ENCODE results near the gene STBD1. TPM values are rescaled to one million over a fixed set of nuclear protein-coding genes. Genes with fewer than 3 reads are reported as not detected.

The STBD1 gene
- total and polyA plus RNA-seq, 4 donors, result 10.3 to 42.5 (median 30.3) TPM

DNA sequence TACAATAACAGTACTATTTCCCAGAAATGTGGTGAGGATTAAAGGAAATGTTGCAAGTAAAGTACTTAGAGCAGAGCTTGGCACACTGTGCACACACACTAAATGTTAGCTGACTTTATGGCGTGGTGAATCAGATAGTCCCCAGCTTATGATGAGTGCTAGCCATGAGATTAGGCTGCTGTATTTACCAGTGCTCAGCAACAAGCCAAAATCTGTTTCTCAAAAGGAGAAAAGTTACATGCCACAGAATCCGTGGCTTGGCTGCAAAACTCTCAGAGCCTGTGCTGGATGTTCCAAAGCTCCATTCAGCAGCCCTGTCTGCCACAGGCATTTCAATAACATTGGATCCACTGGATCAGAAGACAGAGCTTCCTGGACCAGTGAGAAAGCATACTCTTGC lies 12.8 kb upstream of the STBD1 start:
- no peak for TF ChIP-seq TAF1 (conservative IDR thresholded peaks at IDR 0.05)
- TF ChIP-seq SP1 (IDR thresholded peaks at IDR 0.05), result no peak
- TF ChIP-seq JUND (IDR thresholded peaks at IDR 0.05), result no peak
- no peak for TF ChIP-seq GABPA (IDR thresholded peaks at IDR 0.05 in 1 of 2, conservative IDR thresholded peaks at IDR 0.05 in 1 of 2)
- TF ChIP-seq FOXA1 (IDR thresholded peaks at IDR 0.05), result no peak
- no peak for TF ChIP-seq HNF4A (conservative IDR thresholded peaks at IDR 0.05)
- no peak for TF ChIP-seq NR2F2 (IDR thresholded peaks at IDR 0.05)
- peaks cover 4 to 27% (median 8%) of the 10 kb centered on the region in 4 donors for H3K4me1 ChIP-seq (ENCODE audit: control insufficient read depth in 4 of 4, insufficient read depth in 4 of 4, low read length in 3 of 4)
- no peaks in the 10 kb centered on the region for H3K9me3 ChIP-seq (ENCODE audit: control insufficient read depth in 4 of 4, low read length in 3 of 4)
- peaks cover 0 to 3% (median 0%) of the 10 kb centered on the region in 4 donors for H3K36me3 ChIP-seq (ENCODE audit: control insufficient read depth in 4 of 4, insufficient read depth in 3 of 4, low read depth in 1 of 4, low read length in 3 of 4)
- no peak overlapping the region for H3K27ac ChIP-seq (ENCODE audit: low read depth in 1 of 2, low read length in 2 of 2)
- H3K4me3 ChIP-seq (ENCODE audit: low read depth in 1 of 3, low read length in 3 of 3), result no peak overlapping the region
- no peak overlapping the region for H3K9ac ChIP-seq (ENCODE audit: low read depth in 1 of 2, low read length in 2 of 2)
- 76% methylated on average over 2 of the region's 2 CpGs for WGBS
- DNase-seq (ENCODE audit: low spot score), result no peak
- no peaks in the 10 kb centered on the region for H3K27me3 ChIP-seq (ENCODE audit: control insufficient read depth in 4 of 4, insufficient read depth in 4 of 4, low read length in 3 of 4)

DNA sequence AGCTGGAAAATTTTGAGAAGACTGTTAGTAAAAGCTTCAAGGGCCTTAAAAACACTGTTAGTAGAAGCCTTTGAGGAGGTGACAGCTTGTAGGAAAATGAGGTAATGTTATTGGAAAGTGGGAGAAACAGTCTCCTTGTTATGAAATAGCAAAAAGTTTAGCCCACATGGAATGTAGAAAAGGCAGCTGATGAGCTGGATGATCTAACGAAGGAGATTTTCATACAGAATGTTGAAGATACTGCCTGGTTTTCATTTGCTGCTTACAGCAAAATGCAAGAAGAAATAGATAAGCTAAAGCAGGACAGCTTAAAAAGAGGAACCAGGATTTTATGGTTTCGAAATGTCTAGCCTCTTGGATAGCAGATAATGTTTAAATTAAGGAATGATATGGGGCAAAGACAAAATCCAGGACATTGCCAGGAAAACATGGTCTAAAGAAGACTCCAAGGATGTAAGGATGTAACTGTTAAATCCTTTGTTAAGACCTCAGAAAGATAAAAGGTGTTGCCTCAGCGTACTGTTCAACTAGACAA lies 10.2 kb upstream of the STBD1 start:
- 90% methylated on average over 3 of the region's 3 CpGs for WGBS
- H3K4me3 ChIP-seq (ENCODE audit: low read depth in 1 of 3, low read length in 3 of 3), result no peak overlapping the region
- no peak overlapping the region for H3K9ac ChIP-seq (ENCODE audit: low read depth in 1 of 2, low read length in 2 of 2)
- H3K27ac ChIP-seq (ENCODE audit: low read depth in 1 of 2, low read length in 2 of 2), result no peak overlapping the region
- no peak for TF ChIP-seq HNF4G (IDR thresholded peaks at IDR 0.05)
- no peak for TF ChIP-seq RXRA (IDR thresholded peaks at IDR 0.05)
- peaks cover 0 to 3% (median 0%) of the 10 kb centered on the region in 4 donors for H3K36me3 ChIP-seq (ENCODE audit: control insufficient read depth in 4 of 4, insufficient read depth in 3 of 4, low read depth in 1 of 4, low read length in 3 of 4)
- no peaks in the 10 kb centered on the region for H3K9me3 ChIP-seq (ENCODE audit: control insufficient read depth in 4 of 4, low read length in 3 of 4)
- H3K27me3 ChIP-seq (ENCODE audit: control insufficient read depth in 4 of 4, insufficient read depth in 4 of 4, low read length in 3 of 4), result no peaks in the 10 kb centered on the region
- H3K4me1 ChIP-seq (ENCODE audit: control insufficient read depth in 4 of 4, insufficient read depth in 4 of 4, low read length in 3 of 4), result peaks cover 4 to 19% (median 8%) of the 10 kb centered on the region in 4 donors
- DNase-seq (ENCODE audit: low spot score), result no peak

DNA sequence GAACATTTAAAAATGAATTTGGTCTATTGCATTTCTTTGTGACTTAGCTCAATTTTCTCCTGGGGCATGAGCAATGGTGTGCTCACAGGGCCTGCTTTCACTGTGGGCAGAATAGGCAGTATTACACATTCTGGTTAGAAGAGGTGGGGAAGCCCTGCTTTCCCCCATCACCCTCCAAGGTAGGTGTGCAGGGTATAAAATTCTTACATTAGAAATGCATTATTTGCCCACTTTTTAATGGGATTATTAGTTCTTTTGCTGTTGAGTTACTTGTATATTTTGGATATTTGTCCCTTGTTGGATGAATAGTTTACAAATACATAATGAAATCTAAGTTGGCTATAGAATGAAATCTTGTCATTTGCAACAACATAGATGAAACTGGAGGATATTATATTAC lies 8.3 kb upstream of the STBD1 start:
- H3K27ac ChIP-seq (ENCODE audit: low read depth in 1 of 2, low read length in 2 of 2), result no peak overlapping the region
- H3K27me3 ChIP-seq (ENCODE audit: control insufficient read depth in 4 of 4, insufficient read depth in 4 of 4, low read length in 3 of 4), result no peaks in the 10 kb centered on the region
- H3K4me1 ChIP-seq (ENCODE audit: control insufficient read depth in 4 of 4, insufficient read depth in 4 of 4, low read length in 3 of 4), result peaks cover 3 to 14% (median 8%) of the 10 kb centered on the region in 4 donors
- DNase-seq (ENCODE audit: low spot score), result no peak
- no peaks in the 10 kb centered on the region for H3K9me3 ChIP-seq (ENCODE audit: control insufficient read depth in 4 of 4, low read length in 3 of 4)
- H3K9ac ChIP-seq (ENCODE audit: low read depth in 1 of 2, low read length in 2 of 2), result no peak overlapping the region
- H3K36me3 ChIP-seq (ENCODE audit: control insufficient read depth in 4 of 4, insufficient read depth in 3 of 4, low read depth in 1 of 4, low read length in 3 of 4), result peaks cover 0 to 3% (median 0%) of the 10 kb centered on the region in 4 donors
- TF ChIP-seq FOXA2 (IDR thresholded peaks at IDR 0.05) (no peak), RXRA (IDR thresholded peaks at IDR 0.05) (no peak), TAF1 (conservative IDR thresholded peaks at IDR 0.05) (no peak), EGR1 (IDR thresholded peaks at IDR 0.05; ENCODE audit: low read depth in 2 of 2) (no peak), HNF4G (IDR thresholded peaks at IDR 0.05) (no peak), JUND (IDR thresholded peaks at IDR 0.05) (no peak)
- TF ChIP-seq, protein P1, sequence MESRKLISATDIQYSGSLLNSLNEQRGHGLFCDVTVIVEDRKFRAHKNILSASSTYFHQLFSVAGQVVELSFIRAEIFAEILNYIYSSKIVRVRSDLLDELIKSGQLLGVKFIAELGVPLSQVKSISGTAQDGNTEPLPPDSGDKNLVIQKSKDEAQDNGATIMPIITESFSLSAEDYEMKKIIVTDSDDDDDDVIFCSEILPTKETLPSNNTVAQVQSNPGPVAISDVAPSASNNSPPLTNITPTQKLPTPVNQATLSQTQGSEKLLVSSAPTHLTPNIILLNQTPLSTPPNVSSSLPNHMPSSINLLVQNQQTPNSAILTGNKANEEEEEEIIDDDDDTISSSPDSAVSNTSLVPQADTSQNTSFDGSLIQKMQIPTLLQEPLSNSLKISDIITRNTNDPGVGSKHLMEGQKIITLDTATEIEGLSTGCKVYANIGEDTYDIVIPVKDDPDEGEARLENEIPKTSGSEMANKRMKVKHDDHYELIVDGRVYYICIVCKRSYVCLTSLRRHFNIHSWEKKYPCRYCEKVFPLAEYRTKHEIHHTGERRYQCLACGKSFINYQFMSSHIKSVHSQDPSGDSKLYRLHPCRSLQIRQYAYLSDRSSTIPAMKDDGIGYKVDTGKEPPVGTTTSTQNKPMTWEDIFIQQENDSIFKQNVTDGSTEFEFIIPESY (IDR thresholded peaks at IDR 0.05), result no peak
- TF ChIP-seq, protein P2, sequence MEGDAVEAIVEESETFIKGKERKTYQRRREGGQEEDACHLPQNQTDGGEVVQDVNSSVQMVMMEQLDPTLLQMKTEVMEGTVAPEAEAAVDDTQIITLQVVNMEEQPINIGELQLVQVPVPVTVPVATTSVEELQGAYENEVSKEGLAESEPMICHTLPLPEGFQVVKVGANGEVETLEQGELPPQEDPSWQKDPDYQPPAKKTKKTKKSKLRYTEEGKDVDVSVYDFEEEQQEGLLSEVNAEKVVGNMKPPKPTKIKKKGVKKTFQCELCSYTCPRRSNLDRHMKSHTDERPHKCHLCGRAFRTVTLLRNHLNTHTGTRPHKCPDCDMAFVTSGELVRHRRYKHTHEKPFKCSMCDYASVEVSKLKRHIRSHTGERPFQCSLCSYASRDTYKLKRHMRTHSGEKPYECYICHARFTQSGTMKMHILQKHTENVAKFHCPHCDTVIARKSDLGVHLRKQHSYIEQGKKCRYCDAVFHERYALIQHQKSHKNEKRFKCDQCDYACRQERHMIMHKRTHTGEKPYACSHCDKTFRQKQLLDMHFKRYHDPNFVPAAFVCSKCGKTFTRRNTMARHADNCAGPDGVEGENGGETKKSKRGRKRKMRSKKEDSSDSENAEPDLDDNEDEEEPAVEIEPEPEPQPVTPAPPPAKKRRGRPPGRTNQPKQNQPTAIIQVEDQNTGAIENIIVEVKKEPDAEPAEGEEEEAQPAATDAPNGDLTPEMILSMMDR (IDR thresholded peaks at IDR 0.05; ENCODE audit: low read depth, low read length, missing input control), result no peak
- TF ChIP-seq, protein P3, sequence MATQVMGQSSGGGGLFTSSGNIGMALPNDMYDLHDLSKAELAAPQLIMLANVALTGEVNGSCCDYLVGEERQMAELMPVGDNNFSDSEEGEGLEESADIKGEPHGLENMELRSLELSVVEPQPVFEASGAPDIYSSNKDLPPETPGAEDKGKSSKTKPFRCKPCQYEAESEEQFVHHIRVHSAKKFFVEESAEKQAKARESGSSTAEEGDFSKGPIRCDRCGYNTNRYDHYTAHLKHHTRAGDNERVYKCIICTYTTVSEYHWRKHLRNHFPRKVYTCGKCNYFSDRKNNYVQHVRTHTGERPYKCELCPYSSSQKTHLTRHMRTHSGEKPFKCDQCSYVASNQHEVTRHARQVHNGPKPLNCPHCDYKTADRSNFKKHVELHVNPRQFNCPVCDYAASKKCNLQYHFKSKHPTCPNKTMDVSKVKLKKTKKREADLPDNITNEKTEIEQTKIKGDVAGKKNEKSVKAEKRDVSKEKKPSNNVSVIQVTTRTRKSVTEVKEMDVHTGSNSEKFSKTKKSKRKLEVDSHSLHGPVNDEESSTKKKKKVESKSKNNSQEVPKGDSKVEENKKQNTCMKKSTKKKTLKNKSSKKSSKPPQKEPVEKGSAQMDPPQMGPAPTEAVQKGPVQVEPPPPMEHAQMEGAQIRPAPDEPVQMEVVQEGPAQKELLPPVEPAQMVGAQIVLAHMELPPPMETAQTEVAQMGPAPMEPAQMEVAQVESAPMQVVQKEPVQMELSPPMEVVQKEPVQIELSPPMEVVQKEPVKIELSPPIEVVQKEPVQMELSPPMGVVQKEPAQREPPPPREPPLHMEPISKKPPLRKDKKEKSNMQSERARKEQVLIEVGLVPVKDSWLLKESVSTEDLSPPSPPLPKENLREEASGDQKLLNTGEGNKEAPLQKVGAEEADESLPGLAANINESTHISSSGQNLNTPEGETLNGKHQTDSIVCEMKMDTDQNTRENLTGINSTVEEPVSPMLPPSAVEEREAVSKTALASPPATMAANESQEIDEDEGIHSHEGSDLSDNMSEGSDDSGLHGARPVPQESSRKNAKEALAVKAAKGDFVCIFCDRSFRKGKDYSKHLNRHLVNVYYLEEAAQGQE (IDR thresholded peaks at IDR 0.05), result no peak
- TF ChIP-seq, protein P4, sequence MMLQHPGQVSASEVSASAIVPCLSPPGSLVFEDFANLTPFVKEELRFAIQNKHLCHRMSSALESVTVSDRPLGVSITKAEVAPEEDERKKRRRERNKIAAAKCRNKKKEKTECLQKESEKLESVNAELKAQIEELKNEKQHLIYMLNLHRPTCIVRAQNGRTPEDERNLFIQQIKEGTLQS (IDR thresholded peaks at IDR 0.05), result no peak
- H3K4me3 ChIP-seq (ENCODE audit: low read depth in 1 of 3, low read length in 3 of 3), result no peak overlapping the region

Data from liver (tissue), 9 donors.